HEK293 (cell line): ENCODE data around the gene PXMP2.

Experiments
- ATF2 ChIP-seq: fragments of 450-650 bp; formaldehyde crosslinking; IDR thresholded peaks from 2 replicates; pipeline ENCODE4 v1.5.1; 2016; ENCODE audit warnings: missing biosample characterization, missing genetic modification characterization, low read depth
- CTCF ChIP-seq: fragments of 450-650 bp; formaldehyde crosslinking; IDR thresholded peaks from 2 replicates; pipeline ENCODE4 v1.5.1; 2016; ENCODE audit warnings: missing biosample characterization, missing genetic modification characterization
- GLI4 ChIP-seq: fragments of 450-650 bp; formaldehyde crosslinking; IDR thresholded peaks from 2 replicates; pipeline ENCODE4 v1.5.1; 2016; ENCODE audit warnings: missing biosample characterization, missing genetic modification characterization
- REST ChIP-seq: fragments of 450-650 bp; formaldehyde crosslinking; IDR thresholded peaks from 2 replicates; pipeline ENCODE4 v1.5.1; 2016; ENCODE audit warnings: missing biosample characterization, missing genetic modification characterization
- TSHZ1 ChIP-seq: fragments of 450-650 bp; formaldehyde crosslinking; IDR thresholded peaks from 2 replicates; pipeline ENCODE4 v1.5.1; 2016; ENCODE audit warnings: missing biosample characterization, missing genetic modification characterization, borderline replicate concordance
- ZNF132 ChIP-seq: fragments of 450-650 bp; formaldehyde crosslinking; IDR thresholded peaks from 2 replicates; pipeline ENCODE4 v1.5.1; 2017; ENCODE audit warnings: missing biosample characterization, missing genetic modification characterization, borderline replicate concordance

GRCh38 chr12:132703641-132704040 lies 16.3 kb downstream of the PXMP2 start:
- TF ChIP-seq ATF2 (tag by site-specific recombination) (no peak), ZNF132 (no peak), CTCF (tag by site-specific recombination) (no peak), REST (no peak), TSHZ1 (tag by site-specific recombination) (no peak), GLI4 (tag by site-specific recombination) (no peak)
